GM19324 (cell line): ENCODE results near the gene PAK6.

Experiments
- ATAC-seq: cut with Tn5 transposase; IDR thresholded peaks from one replicate; pipeline ENCODE4 v1.9.1; 2021; ENCODE audit warnings: mild to moderate bottlenecking, moderate library complexity; ENCODE audit not compliant: unreplicated experiment, low FRiP score

The PAK6 gene

GRCh38 chr15:40287968-40288367 is 49.1 kb downstream of the PAK6 start:
- no peak for ATAC-seq

- ATAC-seq: no peak
These were observed 50.4 kb downstream of the PAK6 start for GRCh38 chr15:40289140-40289775.

- ATAC-seq: no peak
These were observed 51.7 kb downstream of the PAK6 start for GRCh38 chr15:40290545-40290917.

- ATAC-seq: no peak
These were observed 52.2 kb downstream of the PAK6 start for GRCh38 chr15:40290918-40291574.

DNA sequence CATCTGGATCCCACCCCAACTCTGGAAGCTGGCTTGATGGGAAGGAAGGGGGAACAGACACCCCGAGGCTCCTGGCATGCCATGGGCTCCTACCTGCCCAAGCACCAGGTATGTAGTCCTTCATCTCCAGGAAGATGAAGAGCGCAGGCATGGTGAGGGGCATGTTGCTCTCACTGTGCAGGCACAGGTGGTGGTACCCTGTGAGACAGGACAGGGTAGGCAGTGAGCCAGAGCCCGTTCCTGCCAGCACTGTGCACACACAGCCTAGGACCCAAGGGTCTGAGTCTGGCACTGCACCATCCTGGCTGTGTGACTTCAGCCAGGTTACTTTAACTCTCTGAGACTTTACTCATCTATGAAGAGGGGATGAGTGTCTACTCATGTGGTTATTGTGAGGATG is 53.4 kb downstream of the PAK6 start:
- no peak for ATAC-seq

GRCh38 chr15:40293006-40293405 is 54.1 kb downstream of the PAK6 start:
- ATAC-seq: no peak

DNA sequence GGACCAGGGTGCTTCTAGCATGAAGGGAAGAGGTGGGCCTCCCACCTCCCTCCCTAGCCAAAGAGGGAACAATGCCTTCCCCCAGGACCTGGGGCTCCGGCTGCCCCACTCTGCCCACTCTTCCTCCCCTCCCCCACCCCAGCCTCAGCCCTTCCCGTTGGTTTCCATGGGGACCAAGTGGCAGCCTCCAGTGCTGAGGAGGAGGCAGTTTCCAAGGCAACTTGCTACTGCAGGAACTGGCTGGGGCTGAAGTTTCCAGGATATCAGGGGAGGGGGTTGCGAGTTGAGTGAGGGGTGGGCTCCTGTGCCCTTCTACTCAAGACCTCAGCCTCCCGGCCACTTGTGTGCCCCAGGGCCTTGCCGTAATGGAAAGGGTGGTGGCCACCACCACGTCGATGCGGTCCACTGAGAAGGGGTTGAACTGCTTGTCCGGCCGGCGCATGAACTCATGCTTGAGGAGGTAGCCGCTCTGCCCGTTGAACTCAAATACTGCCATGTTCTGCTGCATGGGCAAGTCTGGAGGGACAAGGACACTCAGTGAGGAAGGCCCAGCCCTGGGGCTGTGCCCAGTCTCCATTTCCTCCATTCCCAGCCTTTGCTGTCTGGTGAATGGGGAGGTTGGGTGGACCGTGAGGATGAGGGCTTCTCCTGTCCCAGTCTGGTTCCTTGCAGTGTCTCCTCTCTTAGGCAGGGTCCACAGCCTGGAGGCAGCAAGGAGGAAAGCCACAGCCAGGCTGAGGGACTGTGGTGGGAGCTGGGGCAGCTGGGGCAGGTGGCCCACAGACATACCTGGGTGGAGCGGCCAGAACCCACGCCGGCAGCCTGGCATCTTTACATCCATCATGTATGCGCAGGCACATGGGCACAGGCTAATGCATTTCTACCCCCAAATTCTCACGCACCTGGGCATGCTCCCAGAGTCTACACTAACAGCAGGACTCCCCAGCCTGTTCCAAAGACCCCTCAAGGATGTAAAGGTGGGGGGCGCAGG is 55.3 kb downstream of the PAK6 start:
- ATAC-seq: no peak

GRCh38 chr15:40295297-40295696 is 56.4 kb downstream of the PAK6 start:
- ATAC-seq: no peak

- no peak for ATAC-seq
These were observed 57.2 kb downstream of the PAK6 start for GRCh38 chr15:40295877-40296560.

DNA sequence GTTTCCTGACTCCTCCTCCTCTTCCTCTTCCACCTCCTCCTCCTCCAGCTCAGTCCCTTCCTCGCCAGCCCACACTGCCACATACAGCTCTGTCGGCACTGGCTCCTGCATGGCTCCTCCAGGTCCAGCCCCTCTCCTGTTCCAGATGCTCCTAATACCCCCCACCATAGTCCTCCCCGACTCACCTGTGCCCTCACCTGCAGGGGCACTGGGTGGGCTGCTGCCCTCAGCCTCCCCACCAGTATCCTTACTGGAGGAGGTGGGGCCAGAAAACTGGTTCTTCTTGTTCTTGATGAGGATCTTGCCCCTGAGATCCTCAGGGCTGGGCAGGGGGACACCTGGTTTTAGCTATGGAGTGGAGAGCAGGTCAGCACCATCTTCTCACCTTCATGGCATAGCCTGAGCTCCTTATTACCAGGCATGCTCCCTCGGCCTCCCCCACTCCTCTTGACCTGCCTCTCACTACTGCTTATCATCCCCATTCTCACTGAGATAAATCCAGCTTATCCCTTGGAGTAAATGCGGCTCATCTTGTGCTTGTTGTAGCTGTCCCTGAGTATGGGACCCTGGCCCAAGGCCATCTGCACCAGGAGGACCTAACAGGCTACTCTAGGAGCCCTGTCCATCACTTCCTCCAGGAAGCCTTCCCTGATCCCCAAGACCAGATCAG is 57.8 kb downstream of the PAK6 start:
- no peak for ATAC-seq

- no peak for ATAC-seq
These were observed 58.5 kb downstream of the PAK6 start for GRCh38 chr15:40297356-40297755.

GRCh38 chr15:40298216-40298935 is 59.5 kb downstream of the PAK6 start:
- no peak for ATAC-seq

- no peak for ATAC-seq
These were observed 61.5 kb downstream of the PAK6 start for GRCh38 chr15:40300367-40300766.

DNA sequence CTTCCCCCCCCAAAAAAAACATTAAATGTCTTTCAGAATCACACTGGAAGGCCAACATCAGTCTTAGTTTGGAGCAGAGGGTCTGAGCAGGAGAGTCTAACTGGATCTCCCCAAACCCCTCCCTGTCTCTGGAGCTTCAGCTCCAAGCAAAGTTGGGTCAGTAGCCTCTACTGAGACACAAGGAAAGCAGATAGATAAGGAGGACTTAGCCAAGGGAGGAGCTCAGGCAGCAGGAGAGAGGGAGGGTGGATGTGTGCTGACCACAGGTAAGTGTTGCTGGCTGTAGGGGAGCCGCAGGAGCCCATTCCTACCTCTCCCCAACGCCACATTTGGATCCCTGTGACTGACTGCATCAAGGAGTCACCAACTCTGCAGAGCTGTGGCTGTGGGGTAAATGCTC is 61.9 kb downstream of the PAK6 start:
- ATAC-seq: no peak

DNA sequence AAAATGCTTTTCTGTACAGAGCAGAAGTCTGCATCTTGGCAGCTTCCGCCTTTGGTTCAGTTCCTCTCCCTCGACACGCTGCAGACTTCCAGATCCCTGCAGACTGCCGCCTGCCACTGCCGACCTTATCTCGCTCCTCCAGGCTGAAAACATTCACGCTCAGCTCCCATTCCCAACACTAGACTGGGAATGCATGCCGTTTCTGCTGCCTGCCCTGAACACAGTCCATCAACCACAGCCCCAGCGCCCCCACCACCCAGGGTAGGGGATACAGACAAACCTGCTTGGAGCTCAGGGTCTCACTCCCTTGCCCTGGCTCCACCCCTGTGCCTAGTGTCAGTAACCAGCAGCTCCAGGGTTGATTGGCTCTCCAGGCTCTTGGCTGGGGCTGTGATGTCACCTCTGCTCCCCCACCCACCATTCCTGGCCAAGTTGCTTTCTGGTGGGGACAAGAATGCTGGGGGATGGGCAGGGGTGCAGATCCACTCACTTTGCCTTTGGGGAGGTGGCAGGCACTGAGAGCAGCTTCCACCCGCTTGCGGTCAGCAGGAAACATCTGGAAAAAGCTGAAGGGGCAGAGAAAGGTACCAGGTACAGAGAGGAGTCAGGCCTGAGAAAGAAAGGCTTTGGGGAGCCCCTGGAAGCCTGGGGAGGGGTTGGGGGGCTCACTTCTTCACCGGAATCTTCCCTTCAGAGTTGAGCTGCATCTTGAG is 62.8 kb downstream of the PAK6 start:
- ATAC-seq: no peak

- ATAC-seq: no peak
These were observed 63.5 kb downstream of the PAK6 start for GRCh38 chr15:40302288-40302886.

DNA sequence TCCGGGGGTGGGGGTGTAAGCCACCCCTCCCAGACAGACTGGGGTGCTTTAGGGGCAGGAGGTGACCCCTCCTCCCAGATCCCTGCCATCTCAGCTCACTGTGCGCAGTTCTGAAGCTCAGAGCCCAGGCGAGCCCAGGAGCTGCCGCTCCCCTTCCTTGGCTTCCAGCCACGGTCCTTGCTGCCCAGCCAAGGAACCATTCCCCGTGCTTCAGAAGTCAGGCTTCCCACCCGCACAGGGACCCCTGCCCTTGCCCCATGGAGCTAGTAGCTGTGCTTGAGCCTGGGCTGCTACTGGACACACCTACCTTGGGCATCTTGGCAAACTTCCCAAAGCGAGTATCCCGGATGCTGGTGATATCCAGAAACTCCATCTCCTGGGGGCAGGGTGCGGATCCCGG is 64.1 kb downstream of the PAK6 start:
- no peak for ATAC-seq

GRCh38 chr15:40303576-40303975 is 64.7 kb downstream of the PAK6 start:
- no peak for ATAC-seq

DNA sequence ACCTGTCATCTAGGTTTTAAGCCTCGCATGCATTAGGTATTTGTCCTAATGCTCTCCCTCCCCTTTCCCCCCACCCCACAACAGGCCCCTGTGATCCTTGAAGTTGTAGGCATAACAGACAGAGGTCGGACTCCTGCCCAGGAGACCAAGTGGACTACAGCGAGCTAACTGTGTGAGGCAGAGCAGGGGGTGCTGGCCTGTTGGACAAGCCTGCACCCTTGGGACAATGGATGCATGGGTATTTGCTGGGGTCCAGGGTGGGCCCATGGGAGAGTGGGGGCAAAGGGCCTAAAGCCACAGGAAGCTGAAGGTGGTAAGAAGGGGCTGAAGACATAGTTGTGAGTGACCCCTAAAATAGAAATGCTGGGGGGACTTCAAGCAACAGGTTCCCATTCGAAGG is 66.4 kb downstream of the PAK6 start:
- ATAC-seq: no peak
